A549 (cell line): Measurements from ENCODE around the gene ANKS4B. TPM values are rescaled to one million over a fixed set of nuclear protein-coding genes. Genes with fewer than 3 reads are reported as not detected.

ENCODE experiments used
- CBX2 ChIP-seq: fragments of 200-600 bp; sonication (generic); IDR thresholded peaks from 2 replicates; pipeline ENCODE4 v1.6.1; 2016; ENCODE audit warnings: low read depth, mild to moderate bottlenecking, borderline replicate concordance
- CEBPB ChIP-seq, 2 experiments: fragments of >200 bp in 1 of 2; sonication (Bioruptor Twin) in 1 of 2; formaldehyde crosslinking in 1 of 2; IDR thresholded peaks; 2 replicates each; pipeline ENCODE4 v1.6.1; 2012 to 2016
- CHD4 ChIP-seq: fragments of 200-600 bp; sonication (generic); IDR thresholded peaks from 2 replicates; pipeline ENCODE4 v1.6.1; 2016; ENCODE audit warnings: antibody characterized with exemption, mild to moderate bottlenecking, borderline replicate concordance
- EHF ChIP-seq: fragments of 250-450 bp; sonication (Bioruptor Pico); IDR thresholded peaks from 2 replicates; pipeline ENCODE4 v1.5.0; 2020; ENCODE audit warnings: mild to moderate bottlenecking
- EP300 ChIP-seq, 2 experiments: fragments of >200 bp; sonication (Bioruptor Twin); formaldehyde crosslinking; IDR thresholded peaks; 2 replicates in 1 of 2; 3 replicates in 1 of 2; pipeline ENCODE4 v1.6.1; 2016 to 2017
- ESRRA ChIP-seq: fragments of 150-350 bp; IDR thresholded peaks from 2 replicates; pipeline ENCODE4 v1.6.1; 2014; ENCODE audit warnings: mild to moderate bottlenecking, low read length, borderline replicate concordance
- FOSB ChIP-seq: fragments of 250-450 bp; sonication (Bioruptor Pico); IDR thresholded peaks from 2 replicates; pipeline ENCODE4 v1.5.0; 2020; ENCODE audit warnings: mild to moderate bottlenecking, moderate library complexity
- FOSL2 ChIP-seq, 2 experiments: fragments of 450-650 bp in 1 of 2; fragments of >200 bp in 1 of 2; sonication (Bioruptor Twin) in 1 of 2; formaldehyde crosslinking; IDR thresholded peaks; 2 replicates each; pipeline versions ENCODE4 v1.5.0 to v1.6.1; 2016 to 2020; ENCODE audit warnings: mild to moderate bottlenecking in 1 of 2, moderate library complexity in 1 of 2
- FOXS1 ChIP-seq: fragments of 250-450 bp; sonication (Bioruptor Pico); IDR thresholded peaks from 2 replicates; pipeline ENCODE4 v1.5.0; 2020; ENCODE audit warnings: mild to moderate bottlenecking, moderate library complexity
- HOXB13 ChIP-seq: fragments of 250-450 bp; sonication (Bioruptor Pico); IDR thresholded peaks from 2 replicates; pipeline ENCODE4 v1.5.0; 2020; ENCODE audit warnings: low read depth, mild to moderate bottlenecking, moderate library complexity
- HOXB5 ChIP-seq: fragments of 250-450 bp; sonication (Bioruptor Pico); IDR thresholded peaks from 2 replicates; pipeline ENCODE4 v1.5.0; 2020; ENCODE audit warnings: mild to moderate bottlenecking, moderate library complexity
- MAZ ChIP-seq: fragments of 150-350 bp; IDR thresholded peaks from 2 replicates; pipeline ENCODE4 v1.6.1; 2014; ENCODE audit warnings: antibody characterized with exemption, low read depth, low read length, borderline replicate concordance
- MYC ChIP-seq: IDR thresholded peaks from 2 replicates; pipeline ENCODE4 v1.6.1; 2012; ENCODE audit warnings: mild to moderate bottlenecking, inconsistent platforms, low read length, improper control_type of control experiment, borderline replicate concordance
- NPAS2 ChIP-seq: fragments of 250-450 bp; sonication (Bioruptor Pico); IDR thresholded peaks from 2 replicates; pipeline ENCODE4 v1.8.0; 2022; ENCODE audit warnings: mild to moderate bottlenecking, moderate library complexity, borderline replicate concordance
- POLR2A ChIP-seq: IDR thresholded peaks from 2 replicates; pipeline ENCODE4 v1.6.1; 2012; ENCODE audit warnings: mild to moderate bottlenecking, low read length
- POLR2AphosphoS2 ChIP-seq: conservative IDR thresholded peaks from 2 replicates; pipeline ENCODE4 v1.6.1; 2012; ENCODE audit warnings: low read length, improper control_type of control experiment, inconsistent platforms
- RAD21 ChIP-seq, 2 experiments: fragments of >200 bp in 1 of 2; sonication (Bioruptor Twin) in 1 of 2; formaldehyde crosslinking in 1 of 2; IDR thresholded peaks in 1 of 2; conservative IDR thresholded peaks in 1 of 2; 2 replicates in 1 of 2; 3 replicates in 1 of 2; pipeline ENCODE4 v1.6.1; 2012 to 2018; ENCODE audit warnings: inconsistent platforms in 1 of 2
- RCOR1 ChIP-seq: fragments of 150-350 bp; IDR thresholded peaks from 2 replicates; pipeline ENCODE4 v1.6.1; 2014; ENCODE audit warnings: antibody characterized with exemption, low read length, low read depth
- RFX5 ChIP-seq: fragments of 450-650 bp; IDR thresholded peaks from 2 replicates; pipeline ENCODE4 v1.7.1; 2014; ENCODE audit warnings: antibody characterized with exemption, mild to moderate bottlenecking, moderate library complexity
- RNF2 ChIP-seq: fragments of 200-600 bp; sonication (generic); IDR thresholded peaks from 2 replicates; pipeline ENCODE4 v1.6.1; 2016; ENCODE audit warnings: low read depth, mild to moderate bottlenecking, antibody characterized with exemption, moderate library complexity, borderline replicate concordance
- SMC3 ChIP-seq: fragments of >200 bp; sonication (Bioruptor Twin); formaldehyde crosslinking; IDR thresholded peaks from 3 replicates; pipeline ENCODE4 v1.6.1; 2018; ENCODE audit warnings: inconsistent platforms
- TFCP2L1 ChIP-seq: fragments of 250-450 bp; sonication (Bioruptor Pico); IDR thresholded peaks from 2 replicates; pipeline ENCODE4 v1.5.0; 2021; ENCODE audit warnings: mild to moderate bottlenecking
- ZC3H11A ChIP-seq: fragments of 450-650 bp; IDR thresholded peaks from 2 replicates; pipeline ENCODE4 v1.6.1; 2014; ENCODE audit warnings: antibody characterized with exemption, mild to moderate bottlenecking
- ZNF302 ChIP-seq: fragments of 250-450 bp; sonication (Bioruptor Pico); IDR thresholded peaks from 2 replicates; pipeline ENCODE4 v1.9.0; 2021; ENCODE audit warnings: inconsistent platforms, mild to moderate bottlenecking, moderate library complexity
- ZSCAN20 ChIP-seq: fragments of 250-450 bp; sonication (Bioruptor Pico); IDR thresholded peaks from 2 replicates; pipeline ENCODE4 v1.8.0; 2022; ENCODE audit warnings: mild to moderate bottlenecking, moderate library complexity
- polyA plus RNA-seq, 4 experiments: library from polyadenylated mRNA; depleted of rRNA in 3 of 4; stranded (reverse); fragments of >200 nt; fragmentation: RNase III in 1 of 4; extraction: RNeasy Plus Mini Kit Qiagen cat#74134 plus additional on column Dnase treatment in 1 of 4; gene quantifications; 2 replicates in 3 of 4; 3 replicates in 1 of 4; pipeline ENCODE4 v1.2.3, GENCODE V29; 2011 to 2017
- TF ChIP-seq, protein P1 (sequence below): fragments of 200-600 bp; sonication (generic); IDR thresholded peaks from 2 replicates; pipeline ENCODE4 v1.6.1; 2016; ENCODE audit warnings: antibody characterized with exemption, mild to moderate bottlenecking, moderate library complexity
- TF ChIP-seq, protein P2 (sequence below): fragments of 250-450 bp; sonication (Bioruptor Pico); IDR thresholded peaks from 2 replicates; pipeline ENCODE4 v1.5.0; 2020; ENCODE audit warnings: low read depth, mild to moderate bottlenecking, moderate library complexity
- TF ChIP-seq, protein P3 (sequence below): fragments of >200 bp; sonication (Bioruptor Twin); formaldehyde crosslinking; IDR thresholded peaks from 3 replicates; pipeline ENCODE4 v1.5.1; 2016

The ANKS4B gene
- polyA plus RNA-seq, 2 of the 4 experiments (the other 2 are of a cell fraction), result 0.27 to 1.8 TPM

DNA sequence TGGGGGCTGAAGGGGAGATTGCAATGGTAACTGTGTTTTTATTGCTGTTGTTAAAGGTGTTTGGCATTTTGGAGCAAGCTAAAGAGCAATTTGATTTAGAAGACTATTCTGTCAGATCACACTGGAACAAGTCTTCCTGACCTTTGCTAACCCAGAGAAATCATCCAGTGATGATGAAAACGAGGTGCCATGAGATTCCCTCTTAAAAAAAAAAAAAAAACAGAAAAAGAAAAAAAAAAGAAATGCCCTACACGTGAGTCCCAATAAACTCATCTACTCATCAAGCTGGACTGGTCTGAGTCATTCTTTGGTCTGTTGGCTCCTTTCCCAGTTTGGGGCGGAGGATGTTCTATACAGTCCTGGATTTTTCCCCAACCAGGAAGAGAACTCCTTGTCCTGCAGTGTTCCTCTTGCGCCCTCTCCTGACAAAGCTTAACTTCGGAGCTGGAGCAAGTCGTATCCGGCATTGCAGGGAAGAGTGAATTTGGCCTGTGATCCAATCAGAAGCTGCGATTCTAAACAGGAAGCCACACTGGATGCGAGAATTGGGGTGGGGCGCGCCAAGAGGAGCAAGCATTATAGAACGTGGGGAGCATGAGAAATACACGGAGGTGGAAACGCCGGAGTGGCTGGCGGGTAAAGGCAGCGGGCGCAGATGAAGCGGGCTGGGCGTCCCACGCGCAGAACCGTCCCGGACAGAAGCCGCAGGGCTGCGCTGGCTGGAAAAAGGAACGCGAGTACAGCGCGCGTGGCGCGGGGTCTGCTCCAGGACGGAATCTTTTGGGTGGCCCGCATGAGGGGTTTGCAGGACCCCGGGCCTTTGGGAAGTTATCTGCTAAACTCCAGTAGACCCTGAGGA, 67.0 kb downstream of the ANKS4B start (continued):
- TF ChIP-seq, protein P1, sequence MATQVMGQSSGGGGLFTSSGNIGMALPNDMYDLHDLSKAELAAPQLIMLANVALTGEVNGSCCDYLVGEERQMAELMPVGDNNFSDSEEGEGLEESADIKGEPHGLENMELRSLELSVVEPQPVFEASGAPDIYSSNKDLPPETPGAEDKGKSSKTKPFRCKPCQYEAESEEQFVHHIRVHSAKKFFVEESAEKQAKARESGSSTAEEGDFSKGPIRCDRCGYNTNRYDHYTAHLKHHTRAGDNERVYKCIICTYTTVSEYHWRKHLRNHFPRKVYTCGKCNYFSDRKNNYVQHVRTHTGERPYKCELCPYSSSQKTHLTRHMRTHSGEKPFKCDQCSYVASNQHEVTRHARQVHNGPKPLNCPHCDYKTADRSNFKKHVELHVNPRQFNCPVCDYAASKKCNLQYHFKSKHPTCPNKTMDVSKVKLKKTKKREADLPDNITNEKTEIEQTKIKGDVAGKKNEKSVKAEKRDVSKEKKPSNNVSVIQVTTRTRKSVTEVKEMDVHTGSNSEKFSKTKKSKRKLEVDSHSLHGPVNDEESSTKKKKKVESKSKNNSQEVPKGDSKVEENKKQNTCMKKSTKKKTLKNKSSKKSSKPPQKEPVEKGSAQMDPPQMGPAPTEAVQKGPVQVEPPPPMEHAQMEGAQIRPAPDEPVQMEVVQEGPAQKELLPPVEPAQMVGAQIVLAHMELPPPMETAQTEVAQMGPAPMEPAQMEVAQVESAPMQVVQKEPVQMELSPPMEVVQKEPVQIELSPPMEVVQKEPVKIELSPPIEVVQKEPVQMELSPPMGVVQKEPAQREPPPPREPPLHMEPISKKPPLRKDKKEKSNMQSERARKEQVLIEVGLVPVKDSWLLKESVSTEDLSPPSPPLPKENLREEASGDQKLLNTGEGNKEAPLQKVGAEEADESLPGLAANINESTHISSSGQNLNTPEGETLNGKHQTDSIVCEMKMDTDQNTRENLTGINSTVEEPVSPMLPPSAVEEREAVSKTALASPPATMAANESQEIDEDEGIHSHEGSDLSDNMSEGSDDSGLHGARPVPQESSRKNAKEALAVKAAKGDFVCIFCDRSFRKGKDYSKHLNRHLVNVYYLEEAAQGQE, result peak; percentile 44; the same call in 1 of the 2 replicates
- TF ChIP-seq HOXB13 (no peak), SMC3 (peak; percentile 96), FOXS1 (no peak), MYC (peak; percentile 14), ZNF302 (CRISPR knock-in tag) (no peak), RAD21 (conservative IDR thresholded peaks at IDR 0.05 in 1 of 2, IDR thresholded peaks at IDR 0.05 in 1 of 2) (peak; percentile 98 to 99), RCOR1 (no peak), EHF (CRISPR knock-in tag) (no peak), ESRRA (no peak), FOSL2 (IDR thresholded peaks at IDR 0.05) (peak; percentile 88), FOSL2 (CRISPR knock-in tag; IDR thresholded peaks at IDR 0.05) (peak; percentile 92), CEBPB (IDR thresholded peaks at IDR 0.05) (0 out of 4 replicates have a peak, but pooled peaks of 1 of the 2 experiments have one; percentile 2), POLR2AphosphoS2 (no peak), HOXB5 (CRISPR knock-in tag) (no peak), POLR2A (peak; percentile 53), RNF2 (no peak), MAZ (0 out of 2 replicates have a peak, but pooled peaks have one; percentile 71), EP300 (IDR thresholded peaks at IDR 0.05) (0 out of 5 replicates have a peak, but pooled peaks of 1 of the 2 experiments have one; percentile 7), TFCP2L1 (no peak; the same call in 1 of the 2 replicates), NPAS2 (CRISPR knock-in tag) (no peak), ZSCAN20 (CRISPR knock-in tag) (no peak), ZC3H11A (no peak), FOSB (no peak), CBX2 (no peak), CHD4 (no peak), RFX5 (no peak)
- TF ChIP-seq, protein P2, sequence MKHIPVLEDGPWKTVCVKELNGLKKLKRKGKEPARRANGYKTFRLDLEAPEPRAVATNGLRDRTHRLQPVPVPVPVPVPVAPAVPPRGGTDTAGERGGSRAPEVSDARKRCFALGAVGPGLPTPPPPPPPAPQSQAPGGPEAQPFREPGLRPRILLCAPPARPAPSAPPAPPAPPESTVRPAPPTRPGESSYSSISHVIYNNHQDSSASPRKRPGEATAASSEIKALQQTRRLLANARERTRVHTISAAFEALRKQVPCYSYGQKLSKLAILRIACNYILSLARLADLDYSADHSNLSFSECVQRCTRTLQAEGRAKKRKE (CRISPR knock-in tag), result no peak
- TF ChIP-seq, protein P3, sequence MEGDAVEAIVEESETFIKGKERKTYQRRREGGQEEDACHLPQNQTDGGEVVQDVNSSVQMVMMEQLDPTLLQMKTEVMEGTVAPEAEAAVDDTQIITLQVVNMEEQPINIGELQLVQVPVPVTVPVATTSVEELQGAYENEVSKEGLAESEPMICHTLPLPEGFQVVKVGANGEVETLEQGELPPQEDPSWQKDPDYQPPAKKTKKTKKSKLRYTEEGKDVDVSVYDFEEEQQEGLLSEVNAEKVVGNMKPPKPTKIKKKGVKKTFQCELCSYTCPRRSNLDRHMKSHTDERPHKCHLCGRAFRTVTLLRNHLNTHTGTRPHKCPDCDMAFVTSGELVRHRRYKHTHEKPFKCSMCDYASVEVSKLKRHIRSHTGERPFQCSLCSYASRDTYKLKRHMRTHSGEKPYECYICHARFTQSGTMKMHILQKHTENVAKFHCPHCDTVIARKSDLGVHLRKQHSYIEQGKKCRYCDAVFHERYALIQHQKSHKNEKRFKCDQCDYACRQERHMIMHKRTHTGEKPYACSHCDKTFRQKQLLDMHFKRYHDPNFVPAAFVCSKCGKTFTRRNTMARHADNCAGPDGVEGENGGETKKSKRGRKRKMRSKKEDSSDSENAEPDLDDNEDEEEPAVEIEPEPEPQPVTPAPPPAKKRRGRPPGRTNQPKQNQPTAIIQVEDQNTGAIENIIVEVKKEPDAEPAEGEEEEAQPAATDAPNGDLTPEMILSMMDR, result peak; percentile 97
